OCI-LY7 (cell line): ENCODE measurements around the gene MAN1A1. TPM values are rescaled to one million over a fixed set of nuclear protein-coding genes. Genes with fewer than 3 reads are reported as not detected.

ENCODE experiments used
- BruUV-seq: library from RNA; stranded (reverse); fragments of 400-500 nt; replicated peaks from 2 replicates; lab custom pipeline; 2021; lab: Mats Ljungman, UMichigan
- CTCF ChIA-PET: fragments of 300-600 bp; sonication (Branson Sonifier 250); formaldehyde crosslinking; loops from one replicate; lab custom pipeline; 2022; ENCODE audit warnings: antibody characterized with exemption; ENCODE audit not compliant: unreplicated experiment; lab: Charles Lee
- POLR2A ChIA-PET: fragments of 300-600 bp; sonication (Branson Sonifier 250); formaldehyde crosslinking; loops from one replicate; lab custom pipeline; 2022; ENCODE audit warnings: antibody characterized with exemption; lab: Charles Lee
- DNase-seq: peaks from one replicate; pipeline ENCODE4 v3.0.0-alpha.2; 2015; ENCODE audit warnings: low spot score
- H2AFZ ChIP-seq: fragments of 200-600 bp; sonication (generic), shearing (Covaris generic); 2 replicates; pipeline ENCODE4 v1.6.1; 2014; ENCODE audit warnings: mild to moderate bottlenecking, antibody characterized with exemption, low read length, moderate library complexity
- H3K27ac ChIP-seq: fragments of 200-600 bp; sonication (generic); 2 replicates; pipeline ENCODE4 v1.5.1; 2014; ENCODE audit warnings: mixed run types, low read depth, mild to moderate bottlenecking, moderate library complexity, low read length, inconsistent platforms; ENCODE audit not compliant: poor library complexity, severe bottlenecking
- H3K36me3 ChIP-seq: fragments of 200-600 bp; sonication (generic); 2 replicates; pipeline ENCODE4 v1.6.1; 2014; ENCODE audit warnings: mild to moderate bottlenecking, antibody characterized with exemption, low read length, moderate library complexity, mixed read lengths; ENCODE audit not compliant: insufficient read depth
- H3K4me1 ChIP-seq: fragments of 200-600 bp; sonication (generic); 2 replicates; pipeline ENCODE4 v1.5.1; 2014; ENCODE audit warnings: mild to moderate bottlenecking, low read length; ENCODE audit not compliant: insufficient read depth, poor library complexity, severe bottlenecking
- H3K4me2 ChIP-seq: fragments of 200-600 bp; sonication (generic); 2 replicates; pipeline ENCODE4 v1.6.1; 2014; ENCODE audit warnings: mild to moderate bottlenecking, low read length
- H3K4me3 ChIP-seq: fragments of 200-600 bp; sonication (generic); 2 replicates; pipeline ENCODE4 v1.5.1; 2014; ENCODE audit warnings: mild to moderate bottlenecking, low read depth, low read length; ENCODE audit not compliant: poor library complexity, severe bottlenecking
- H3K79me2 ChIP-seq: fragments of 200-600 bp; sonication (generic); 2 replicates; pipeline ENCODE4 v1.6.1; 2016; ENCODE audit warnings: low read depth, mild to moderate bottlenecking, low read length, moderate library complexity, mixed read lengths; ENCODE audit not compliant: insufficient read depth
- H3K9me2 ChIP-seq: fragments of 200-600 bp; sonication (generic); 2 replicates; pipeline ENCODE4 v1.6.1; 2016; ENCODE audit warnings: mild to moderate bottlenecking, low read length, mixed read lengths; ENCODE audit not compliant: insufficient read depth
- H3K9me3 ChIP-seq: fragments of 200-600 bp; sonication (generic); 2 replicates; pipeline ENCODE4 v1.6.1; 2014; ENCODE audit warnings: mild to moderate bottlenecking, mixed run types, low read length, mixed read lengths
- H4K20me1 ChIP-seq: fragments of 200-600 bp; sonication (generic); 2 replicates; pipeline ENCODE4 v1.6.1; 2014; ENCODE audit warnings: mild to moderate bottlenecking, antibody characterized with exemption, low read length, moderate library complexity, mixed read lengths; ENCODE audit not compliant: insufficient read depth
- EZH2phosphoT487 ChIP-seq: fragments of 200-600 bp; sonication (generic); IDR thresholded peaks from 2 replicates; pipeline ENCODE4 v1.6.1; 2018; ENCODE audit warnings: low read depth, borderline replicate concordance, mild to moderate bottlenecking, mixed run types, antibody characterized with exemption, low read length, moderate library complexity, mixed read lengths
- intact Hi-C: fragments of 100-400 bp; cut with micrococcal nuclease; formaldehyde crosslinking; loops from one replicate; pipeline ENCODE4 v1.10.0; 2022; ENCODE audit not compliant: unreplicated experiment
- total RNA-seq, 2 experiments: library from RNA; depleted of rRNA in 1 of 2; stranded (reverse); fragments of >200 nt in 1 of 2; shearing (Covaris generic) in 1 of 2; gene quantifications; 2 replicates each; pipeline ENCODE4 v1.2.3, GENCODE V29; 2014 to 2022
- TF ChIP-seq, protein P1 (sequence below): fragments of 200-600 bp; sonication (generic); conservative IDR thresholded peaks from 2 replicates; pipeline ENCODE4 v1.5.1; 2014; ENCODE audit warnings: mild to moderate bottlenecking, antibody characterized with exemption, low read length, moderate library complexity, mixed read lengths

The MAN1A1 gene
- total RNA-seq, 2 experiments from 2014 or later, result 72.4 to 74.3 TPM

DNA sequence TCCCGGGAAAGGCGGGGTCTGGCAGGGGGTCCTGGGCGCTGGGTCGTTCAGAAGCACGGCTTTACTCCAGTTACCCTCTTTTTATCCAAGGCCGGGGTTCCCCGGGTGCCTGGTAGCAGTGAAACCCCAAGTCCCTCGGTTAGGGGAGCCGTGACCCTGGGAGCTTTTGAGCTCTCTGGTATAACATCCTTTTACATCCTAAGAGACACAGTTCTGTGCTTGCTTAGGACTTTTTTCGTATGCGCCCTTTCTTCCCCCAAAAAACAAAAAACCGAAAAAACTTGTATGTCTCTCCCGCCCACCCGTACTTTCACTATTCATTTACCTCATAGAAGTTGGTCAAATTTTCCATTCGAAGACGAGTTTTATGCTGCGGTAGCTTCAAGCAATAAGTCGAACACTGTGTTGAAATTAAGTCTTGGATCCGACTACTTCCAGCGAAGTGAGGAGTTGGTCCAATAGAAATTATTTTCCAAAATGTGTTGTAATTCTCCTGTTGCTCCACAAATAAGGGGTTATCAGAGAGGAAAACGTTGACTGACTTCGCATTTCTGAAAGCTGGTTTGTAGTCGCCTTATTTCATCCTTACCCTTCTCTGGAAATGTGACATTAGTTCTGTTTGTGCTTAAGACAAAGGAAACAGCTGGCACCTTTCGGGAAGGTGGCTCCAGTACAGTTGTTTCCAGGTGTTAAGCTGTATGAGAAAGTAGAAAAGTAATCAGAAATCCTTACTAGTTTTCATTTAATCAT is 816 bp upstream of the MAN1A1 start:
- TF ChIP-seq, protein P1, sequence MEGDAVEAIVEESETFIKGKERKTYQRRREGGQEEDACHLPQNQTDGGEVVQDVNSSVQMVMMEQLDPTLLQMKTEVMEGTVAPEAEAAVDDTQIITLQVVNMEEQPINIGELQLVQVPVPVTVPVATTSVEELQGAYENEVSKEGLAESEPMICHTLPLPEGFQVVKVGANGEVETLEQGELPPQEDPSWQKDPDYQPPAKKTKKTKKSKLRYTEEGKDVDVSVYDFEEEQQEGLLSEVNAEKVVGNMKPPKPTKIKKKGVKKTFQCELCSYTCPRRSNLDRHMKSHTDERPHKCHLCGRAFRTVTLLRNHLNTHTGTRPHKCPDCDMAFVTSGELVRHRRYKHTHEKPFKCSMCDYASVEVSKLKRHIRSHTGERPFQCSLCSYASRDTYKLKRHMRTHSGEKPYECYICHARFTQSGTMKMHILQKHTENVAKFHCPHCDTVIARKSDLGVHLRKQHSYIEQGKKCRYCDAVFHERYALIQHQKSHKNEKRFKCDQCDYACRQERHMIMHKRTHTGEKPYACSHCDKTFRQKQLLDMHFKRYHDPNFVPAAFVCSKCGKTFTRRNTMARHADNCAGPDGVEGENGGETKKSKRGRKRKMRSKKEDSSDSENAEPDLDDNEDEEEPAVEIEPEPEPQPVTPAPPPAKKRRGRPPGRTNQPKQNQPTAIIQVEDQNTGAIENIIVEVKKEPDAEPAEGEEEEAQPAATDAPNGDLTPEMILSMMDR, result no peak
- no peak for TF ChIP-seq EZH2phosphoT487
- H2AFZ ChIP-seq, result peak overlapping the region; percentile 28; the same call in 1 of the 2 replicates
- H3K4me1 ChIP-seq, result peaks cover 44% of the 10 kb centered on the region

DNA sequence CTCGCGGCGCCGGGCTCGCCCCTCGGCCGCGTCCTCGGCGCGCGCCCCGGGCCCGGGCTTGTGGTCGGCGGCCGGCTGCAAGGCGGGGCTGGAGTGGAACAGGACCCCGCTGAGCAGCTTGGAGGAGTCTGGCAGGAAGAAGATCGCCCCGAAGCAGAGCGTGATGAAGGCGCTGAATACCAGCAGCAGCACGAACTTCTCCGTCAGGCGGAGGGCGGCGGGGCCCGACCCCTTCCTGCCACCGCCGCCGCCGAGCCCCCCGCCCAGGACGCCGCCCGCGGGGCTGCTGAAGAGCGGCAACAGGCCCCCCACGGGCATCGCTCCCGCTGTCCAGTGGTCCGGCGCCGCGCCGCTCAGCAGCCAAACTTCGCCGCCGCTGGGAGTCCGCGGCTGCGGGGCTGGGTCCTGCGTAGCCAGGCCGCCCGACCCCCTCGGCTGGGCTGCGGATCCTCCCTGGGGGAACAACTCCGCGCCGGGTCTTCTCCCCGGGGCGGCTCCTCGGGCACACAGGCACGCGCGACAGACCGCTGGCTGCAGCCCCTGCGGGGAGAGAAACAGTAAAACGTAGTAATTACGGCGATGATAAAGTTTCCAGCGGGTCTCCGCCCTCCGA is 707 bp downstream of the MAN1A1 start:
- peaks cover 96% of the 10 kb centered on the region for H3K79me2 ChIP-seq

More for the DNA sequence above, 816 bp upstream of the MAN1A1 start:
- intact Hi-C loops, result loop anchor here (2.0 to 5.0 kb wide), 4 partner anchors 184 to 727 kb away; no protein-coding TSS in a partner anchor
- Histone ChIP-seq H3K9me3 (no peaks in the 10 kb centered on the region), H3K9me2 (no peaks in the 10 kb centered on the region), H3K4me2 (peak overlapping the region; percentile 87), H3K79me2 (peaks cover 89% of the 10 kb centered on the region), H3K4me3 (peak overlapping the region; percentile 96), H3K36me3 (peaks cover 40% of the 10 kb centered on the region), H3K27ac (peak overlapping the region; percentile 89), H4K20me1 (peaks cover 34% of the 10 kb centered on the region)
- DNase-seq, result peak; percentile 67
- BruUV-seq, result no TSS peak
- CTCF ChIA-PET, result interaction anchor here (0.9 to 1.4 kb wide), 4 partner anchors 10 to 184 kb away, joined by 3 to 6 read pairs (median 4); no protein-coding TSS in a partner anchor
- POLR2A ChIA-PET, result interaction anchor here (0.7 to 2.3 kb wide), 21 partner anchors 9 to 599 kb away, joined by 3 to 16 read pairs (median 3); no protein-coding TSS in a partner anchor

DNA sequence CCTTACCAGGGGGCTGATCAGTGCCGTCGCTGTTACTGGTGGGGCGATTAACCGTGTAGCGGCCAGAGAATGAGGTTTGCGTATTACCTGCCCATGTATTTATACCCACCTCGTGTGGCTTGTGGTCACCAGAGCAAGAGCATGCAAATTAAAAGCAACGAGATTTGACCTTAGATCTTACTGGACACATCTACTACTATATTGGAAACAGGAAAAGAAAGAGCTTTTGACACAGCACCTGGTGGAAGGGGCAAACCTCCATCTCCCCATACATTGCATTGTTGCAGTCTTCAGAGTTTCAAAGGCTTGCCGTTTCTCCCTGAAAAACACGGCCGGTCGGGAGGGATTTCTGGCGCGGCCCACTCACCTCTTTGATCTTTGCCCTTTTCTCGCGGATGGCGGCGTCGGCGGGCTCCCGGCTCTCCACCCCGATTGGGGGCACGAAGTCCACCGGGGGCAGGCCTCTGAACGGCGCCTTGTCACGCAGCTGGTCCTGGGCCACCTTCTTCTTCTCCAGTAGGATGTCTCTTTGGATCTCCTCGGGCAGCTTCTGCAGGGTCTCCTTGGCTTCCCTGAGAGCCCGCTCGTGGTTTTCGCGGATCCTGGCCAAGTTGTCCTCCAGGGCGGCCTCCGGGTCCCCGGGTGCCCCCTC is 1.3 kb downstream of the MAN1A1 start:
- POLR2A ChIA-PET, result interaction anchor here (0.7 to 6.4 kb wide), 13 partner anchors 11 to 457 kb away, joined by 3 to 55 read pairs (median 3); no protein-coding TSS in a partner anchor
- peak; percentile 73 for DNase-seq
- peak overlapping the region; percentile 96 for H3K4me3 ChIP-seq
- BruUV-seq, result no TSS peak
- intact Hi-C loops, result loop anchor here (2.0 to 5.0 kb wide), 4 partner anchors 199 to 639 kb away; no protein-coding TSS in a partner anchor
- peaks cover 96% of the 10 kb centered on the region for H3K79me2 ChIP-seq
- peak overlapping the region; percentile 85 for H3K4me2 ChIP-seq
- peaks cover 55% of the 10 kb centered on the region for H4K20me1 ChIP-seq
- H3K9me3 ChIP-seq, result no peaks in the 10 kb centered on the region
- CTCF ChIA-PET, result interaction anchor here (0.7 kb wide), 1 partner anchor 15 kb away, joined by 4 read pairs; no protein-coding TSS in a partner anchor
- H3K4me1 ChIP-seq, result peaks cover 44% of the 10 kb centered on the region
- H3K36me3 ChIP-seq, result peaks cover 61% of the 10 kb centered on the region
- H2AFZ ChIP-seq, result no peak overlapping the region
- no peak for TF ChIP-seq EZH2phosphoT487
- TF ChIP-seq, protein P1, result no peak
- H3K9me2 ChIP-seq, result no peaks in the 10 kb centered on the region
- H3K27ac ChIP-seq, result peak overlapping the region; percentile 66

More for the DNA sequence above, 707 bp downstream of the MAN1A1 start:
- no TSS peak for BruUV-seq
- Histone ChIP-seq H2AFZ (no peak overlapping the region), H3K4me3 (peak overlapping the region; percentile 96), H3K27ac (peak overlapping the region; percentile 66), H3K9me3 (no peaks in the 10 kb centered on the region), H3K4me2 (peak overlapping the region; percentile 85), H3K9me2 (no peaks in the 10 kb centered on the region), H4K20me1 (peaks cover 49% of the 10 kb centered on the region), H3K4me1 (peaks cover 44% of the 10 kb centered on the region), H3K36me3 (peaks cover 55% of the 10 kb centered on the region)
- ChIA-PET CTCF (no interaction called here), POLR2A (interaction anchor here (0.8 to 6.4 kb wide), 6 partner anchors 13 to 391 kb away, joined by 3 to 55 read pairs (median 4); no protein-coding TSS in a partner anchor)
- peak; percentile 63 for DNase-seq
- intact Hi-C loops, result loop anchor here (2.0 to 5.0 kb wide), 4 partner anchors 200 to 640 kb away; no protein-coding TSS in a partner anchor
- TF ChIP-seq EZH2phosphoT487, result no peak
